Measurements from ENCODE around the gene GPHN.
"Not testable (repeated sequence)": the region's sequence is repeated elsewhere in the genome, so short reads cannot be mapped to it uniquely, and the experiment has no call there.

The GPHN gene

DNA sequence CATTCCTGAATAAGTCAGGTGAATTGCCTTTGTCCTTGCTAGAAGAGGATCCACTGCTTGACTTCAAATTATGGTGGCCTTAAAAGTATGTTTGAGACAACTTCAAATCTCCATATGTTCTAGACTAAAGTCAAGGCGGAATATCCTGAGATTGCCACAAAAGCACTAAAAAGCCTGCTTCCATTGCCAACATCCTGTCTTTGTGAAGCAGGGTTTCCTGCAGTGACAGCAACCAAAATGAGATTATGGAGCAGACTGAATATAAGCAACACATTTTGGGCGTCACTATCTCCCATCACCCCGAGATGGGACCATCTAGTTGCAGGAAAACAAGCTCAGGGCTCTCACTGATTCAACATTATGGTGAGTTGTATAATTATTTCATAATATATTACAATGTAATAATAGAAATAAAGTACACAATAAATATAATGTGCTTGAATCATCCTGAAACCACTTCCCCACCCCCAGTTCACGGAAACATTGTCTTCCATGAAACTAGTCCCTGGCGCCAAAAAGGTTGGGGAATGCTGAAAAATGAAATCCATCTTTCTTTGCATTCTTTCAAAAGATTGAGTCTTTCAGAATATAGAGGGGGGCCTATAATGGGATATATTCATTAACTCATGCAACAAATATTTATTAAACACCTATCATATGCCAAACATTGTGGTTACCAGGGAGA lies 143.7 kb downstream of the GPHN start:
- in situ Hi-C loops (cut with HindIII; ENCODE audit: low sequenced_read_pairs) = no loop called here

DNA sequence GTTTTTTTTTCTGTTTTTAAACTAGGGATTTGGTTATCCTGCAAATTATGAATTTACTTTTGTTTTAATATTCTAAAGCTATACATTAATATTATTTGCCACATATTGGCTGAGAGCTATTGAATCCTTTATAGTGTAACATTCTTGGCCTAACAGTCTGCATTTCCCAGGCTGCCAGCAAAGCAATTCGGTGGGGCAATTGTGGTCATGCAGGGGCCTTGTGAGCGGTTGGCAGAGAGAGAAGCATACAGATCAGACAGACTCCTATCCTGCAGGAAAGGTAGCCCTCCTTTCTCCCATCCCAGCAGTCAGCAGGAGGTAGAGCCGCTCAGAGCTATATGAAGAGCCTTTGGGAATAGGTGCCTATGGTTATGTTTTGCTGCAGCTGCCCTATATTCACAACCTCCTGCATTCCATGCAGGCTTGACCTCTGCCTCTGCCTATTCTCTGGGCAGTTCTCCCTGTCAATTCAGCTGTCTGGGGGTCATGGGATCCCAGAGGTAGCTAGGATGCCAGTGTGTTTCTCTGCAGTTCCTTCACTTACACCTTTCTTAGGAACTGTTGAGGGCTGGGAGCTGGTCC lies 144.7 kb downstream of the GPHN start:
- in situ Hi-C loops (cut with HindIII; ENCODE audit: low sequenced_read_pairs) = no loop called here

GRCh38 chr14:66657780-66658179 lies 149.8 kb downstream of the GPHN start:
- in situ Hi-C loops (cut with HindIII; ENCODE audit: low sequenced_read_pairs) = no loop called here

DNA sequence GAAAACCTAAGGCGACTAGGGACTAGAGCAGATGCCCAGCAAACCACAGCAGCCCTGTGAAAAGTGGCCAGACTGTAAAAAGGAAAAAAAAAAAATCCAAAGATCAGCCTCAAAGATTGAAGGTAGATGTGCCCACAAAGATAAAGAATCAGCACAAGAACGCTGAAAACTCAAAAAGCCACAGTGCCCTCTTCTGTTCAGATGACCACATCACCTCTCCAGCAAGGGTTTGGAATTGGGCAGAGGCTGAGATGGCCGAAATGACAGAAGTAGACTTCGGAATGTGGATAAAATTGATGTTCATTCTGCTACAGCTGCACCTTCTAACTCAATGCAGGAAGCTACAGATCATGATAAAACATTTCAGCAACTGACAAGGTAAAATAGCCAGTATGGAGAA lies 154.4 kb downstream of the GPHN start:
- in situ Hi-C loops (cut with HindIII; ENCODE audit: low sequenced_read_pairs) = no loop called here

- in situ Hi-C loops (cut with HindIII; ENCODE audit: low sequenced_read_pairs) = no loop called here
These were observed 169.8 kb downstream of the GPHN start for GRCh38 chr14:66677780-66678179.

- in situ Hi-C loops (cut with HindIII; ENCODE audit: low sequenced_read_pairs) = no loop called here
These were observed 172.3 kb downstream of the GPHN start for GRCh38 chr14:66680216-66680615.

DNA sequence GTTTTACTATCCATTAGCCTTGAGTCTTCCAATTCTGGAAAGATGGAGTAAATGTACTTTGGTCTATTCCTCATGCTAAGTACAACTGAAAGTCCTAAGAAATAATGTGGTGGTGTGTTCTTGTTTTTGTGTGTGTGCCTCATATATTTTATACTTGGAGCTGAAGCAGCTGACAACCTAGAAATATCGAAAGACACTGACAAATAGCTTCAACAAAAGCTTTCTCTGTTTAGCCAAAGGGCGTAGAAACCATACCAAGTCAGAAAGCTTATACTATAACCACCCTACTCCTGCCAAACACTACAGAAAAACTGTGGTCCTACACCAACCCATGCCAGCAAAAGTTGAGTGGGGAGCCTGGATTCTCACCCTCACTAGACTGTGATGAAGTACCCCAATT lies 188.4 kb downstream of the GPHN start:
- in situ Hi-C loops (cut with HindIII; ENCODE audit: low sequenced_read_pairs) = no loop called here

GRCh38 chr14:66698503-66698902 lies 190.6 kb downstream of the GPHN start:
- in situ Hi-C loops (cut with HindIII; ENCODE audit: low sequenced_read_pairs) = no loop called here

DNA sequence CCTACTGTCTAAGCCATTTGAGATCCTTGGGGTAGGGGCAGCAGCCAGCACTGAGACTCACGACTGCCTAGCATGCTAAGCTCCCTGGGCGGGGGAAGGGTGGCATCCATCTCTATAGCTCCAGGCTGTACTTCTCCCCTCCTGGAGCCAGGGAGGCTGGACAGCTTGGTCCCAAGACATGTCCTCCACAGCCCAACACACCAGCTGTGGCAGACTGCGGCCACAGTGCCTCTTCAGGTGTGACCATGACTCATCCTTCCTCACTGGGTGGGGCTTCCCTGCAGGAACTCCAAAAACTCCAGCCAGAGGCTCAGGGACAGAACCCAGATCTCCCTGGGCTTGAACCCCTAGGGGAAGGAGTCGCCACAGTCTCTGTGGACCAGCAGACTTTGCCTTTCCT lies 193.9 kb downstream of the GPHN start:
- in situ Hi-C loops (cut with HindIII; ENCODE audit: low sequenced_read_pairs) = no loop called here

DNA sequence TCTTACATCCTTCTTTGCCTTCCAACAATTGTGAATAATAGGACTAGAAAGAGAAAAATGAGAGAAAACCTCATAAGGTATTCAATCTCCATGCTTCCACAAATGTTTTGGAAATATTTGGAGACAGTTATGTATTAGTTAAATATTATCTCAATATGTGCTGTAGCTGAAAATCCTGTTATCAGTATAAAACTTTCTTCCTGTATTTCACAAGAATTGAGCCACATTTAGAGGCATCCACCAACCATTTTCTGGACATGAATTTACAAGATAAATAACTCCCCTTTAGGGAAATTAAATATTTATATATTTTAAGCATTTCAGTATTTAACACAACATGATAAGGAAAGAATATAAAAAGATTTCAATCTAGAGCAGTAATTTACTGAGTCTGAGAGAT lies 200.3 kb downstream of the GPHN start:
- in situ Hi-C loops (cut with HindIII; ENCODE audit: low sequenced_read_pairs) = no loop called here

DNA sequence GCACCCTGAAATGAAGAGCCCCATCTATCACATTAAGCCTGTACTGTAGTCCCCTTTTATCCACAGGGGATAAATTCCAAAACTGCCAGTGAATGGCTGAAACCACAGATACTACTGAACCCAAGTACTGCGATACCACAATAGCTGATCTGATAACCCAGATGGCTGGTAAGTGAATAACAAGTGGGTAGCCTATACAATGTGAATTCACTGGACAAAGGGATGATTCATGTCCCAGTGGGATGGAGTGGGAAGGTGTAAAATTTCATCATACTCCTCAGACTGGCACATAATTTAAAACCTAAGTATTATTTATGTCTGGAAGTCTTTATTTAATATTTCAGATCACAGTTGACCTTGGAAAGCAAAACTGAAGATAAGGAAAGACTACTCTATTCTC lies 201.3 kb downstream of the GPHN start:
- in situ Hi-C loops (cut with HindIII; ENCODE audit: low sequenced_read_pairs) = no loop called here

DNA sequence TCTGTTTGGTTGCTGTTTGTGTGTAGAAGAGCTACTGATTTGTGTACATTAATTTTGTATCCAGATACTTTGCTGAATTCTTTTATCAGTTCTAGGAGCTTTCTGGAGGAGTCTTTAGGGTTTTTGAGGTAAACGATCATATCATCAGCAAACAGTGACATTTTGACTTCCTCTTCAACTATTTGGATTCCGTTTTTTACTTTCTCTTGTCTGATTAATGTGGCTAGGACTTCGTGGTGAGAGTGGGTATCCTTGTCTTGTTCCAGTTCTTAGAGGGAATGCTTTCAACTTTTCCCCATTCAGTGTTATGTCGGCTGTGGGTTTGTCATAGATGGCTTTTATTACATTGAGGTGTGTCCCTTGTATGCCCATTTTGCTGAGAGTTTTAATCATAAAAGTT lies 206.3 kb downstream of the GPHN start:
- in situ Hi-C loops (cut with HindIII; ENCODE audit: low sequenced_read_pairs) = not testable (repeated sequence)

GRCh38 chr14:66715313-66715712 lies 207.4 kb downstream of the GPHN start:
- in situ Hi-C loops (cut with HindIII; ENCODE audit: low sequenced_read_pairs) = not testable (repeated sequence)

DNA sequence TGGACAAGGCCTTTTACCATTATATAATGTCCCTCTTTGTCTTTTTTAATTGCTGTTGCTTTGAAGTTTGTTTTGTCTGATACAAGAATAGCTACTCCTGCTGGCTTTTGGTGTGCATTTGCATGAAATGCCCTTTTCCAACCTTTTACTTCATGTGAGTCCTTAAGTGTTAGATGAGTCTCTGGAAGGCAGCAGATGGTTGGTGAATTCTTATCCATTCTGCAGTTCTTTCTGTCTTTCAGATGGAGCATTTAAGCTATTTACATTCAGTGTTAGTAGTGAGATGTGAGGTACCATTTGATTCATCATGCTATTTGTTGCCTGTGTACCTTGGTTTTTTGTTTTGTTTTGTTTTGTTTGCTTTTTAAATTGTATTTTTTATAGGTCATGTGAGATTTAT lies 208.3 kb downstream of the GPHN start:
- in situ Hi-C loops (cut with HindIII; ENCODE audit: low sequenced_read_pairs) = no loop called here

GRCh38 chr14:66717561-66718140 lies 209.7 kb downstream of the GPHN start:
- in situ Hi-C loops (cut with HindIII; ENCODE audit: low sequenced_read_pairs) = no loop called here

GRCh38 chr14:66724996-66725395 lies 217.0 kb downstream of the GPHN start:
- in situ Hi-C loops (cut with HindIII; ENCODE audit: low sequenced_read_pairs) = no loop called here

GRCh38 chr14:66731298-66731697 lies 223.4 kb downstream of the GPHN start:
- in situ Hi-C loops (cut with HindIII; ENCODE audit: low sequenced_read_pairs) = not testable (repeated sequence)

DNA sequence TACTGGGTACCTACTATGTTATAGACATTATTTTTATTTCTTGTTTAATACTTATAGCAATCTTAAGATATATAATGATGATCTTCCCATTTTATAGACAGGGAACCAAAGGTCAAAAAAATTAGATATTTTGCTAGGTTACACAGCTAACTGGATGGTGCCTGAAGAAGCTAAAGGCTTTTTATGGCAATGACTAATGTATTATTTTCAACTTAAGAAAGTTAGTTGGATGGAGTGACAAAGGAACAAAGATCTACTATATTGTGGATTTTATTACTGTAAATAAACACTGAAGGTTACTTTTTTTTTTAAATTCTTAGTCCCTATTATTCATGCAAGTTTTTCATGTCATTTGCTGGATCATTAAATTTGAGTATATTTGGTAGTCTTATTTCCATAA lies 227.9 kb downstream of the GPHN start:
- in situ Hi-C loops (cut with HindIII; ENCODE audit: low sequenced_read_pairs) = no loop called here

DNA sequence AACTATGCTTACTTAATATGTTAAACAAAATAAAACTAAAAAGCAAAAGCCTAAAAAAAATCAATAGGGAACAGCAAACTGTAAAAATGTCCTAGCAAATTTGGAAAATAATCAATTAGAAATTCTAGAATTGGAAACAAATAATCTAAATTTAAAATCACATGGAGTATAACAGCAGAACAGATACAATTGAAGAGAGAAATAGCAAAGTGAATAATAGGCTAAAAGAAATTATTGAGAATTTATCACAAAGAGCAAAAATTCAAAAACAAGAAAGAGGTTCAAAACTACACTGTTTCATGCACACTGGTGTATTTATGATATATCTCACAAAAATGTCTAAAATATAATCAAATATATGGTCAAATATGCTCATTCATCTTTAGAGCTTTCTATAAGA lies 231.9 kb downstream of the GPHN start:
- in situ Hi-C loops (cut with HindIII; ENCODE audit: low sequenced_read_pairs) = no loop called here

- in situ Hi-C loops (cut with HindIII; ENCODE audit: low sequenced_read_pairs) = no loop called here
These were observed 237.1 kb downstream of the GPHN start for GRCh38 chr14:66745078-66745477.

DNA sequence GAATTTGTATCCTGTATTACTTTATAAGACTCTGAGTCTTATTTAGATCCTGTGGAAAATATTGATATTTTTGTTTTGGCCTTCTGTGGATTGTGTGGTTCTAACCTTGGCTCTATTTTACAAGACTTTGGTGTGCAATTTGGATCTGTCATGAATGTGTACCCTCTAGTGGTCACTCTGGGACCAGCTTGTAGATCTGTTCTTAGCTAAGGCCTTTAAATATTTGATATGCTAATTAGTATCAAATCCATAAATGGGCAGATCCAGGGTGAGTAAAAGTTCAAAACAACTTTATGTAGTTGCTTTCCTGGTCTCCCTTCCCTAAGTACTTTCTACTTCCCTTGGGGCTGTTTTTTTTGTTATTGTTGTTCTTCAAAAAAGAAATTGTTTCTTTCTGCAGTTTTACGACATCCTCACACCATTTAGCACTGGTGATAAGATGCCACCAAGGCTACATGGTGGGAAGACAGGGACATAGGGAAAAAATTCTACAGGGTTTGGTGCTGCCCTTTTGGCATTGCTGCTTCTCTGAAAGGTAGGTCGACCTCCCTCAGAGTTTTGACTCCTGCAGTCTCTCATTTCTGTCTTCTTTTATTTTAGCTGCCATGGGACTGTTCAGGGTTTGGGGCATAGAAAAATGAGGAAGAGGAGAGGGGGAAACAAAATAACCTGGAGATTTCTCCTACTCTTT lies 238.5 kb downstream of the GPHN start:
- in situ Hi-C loops (cut with HindIII; ENCODE audit: low sequenced_read_pairs) = no loop called here

DNA sequence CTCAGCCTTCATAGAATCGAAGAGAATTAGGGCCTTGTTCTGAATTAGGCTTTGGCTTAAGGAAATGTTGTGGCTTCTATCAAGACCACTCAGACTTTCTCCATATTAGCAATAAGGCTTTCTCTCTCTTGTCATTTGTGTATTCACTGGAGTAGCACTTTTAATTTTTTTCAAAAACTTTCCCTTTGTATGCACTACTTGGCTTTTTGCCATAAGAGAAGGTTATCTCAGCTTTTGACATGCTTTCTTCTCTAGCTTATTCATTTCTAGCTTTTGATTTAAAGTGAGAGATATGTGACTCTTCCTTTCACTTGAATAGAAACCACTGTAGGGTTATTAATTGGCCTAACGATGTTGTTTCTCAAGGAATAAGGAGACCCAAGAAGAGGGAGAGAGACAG lies 244.2 kb downstream of the GPHN start:
- in situ Hi-C loops (cut with HindIII; ENCODE audit: low sequenced_read_pairs) = no loop called here
